ENCODE measurements around the gene GTF2I.
A peak's percentile ranks its signal among the peaks of the same experiment; 100 is the strongest.
"Not testable (repeated sequence)": the region's sequence is repeated elsewhere in the genome, so short reads cannot be mapped to it uniquely, and the experiment has no call there.

GTF2I gene

DNA sequence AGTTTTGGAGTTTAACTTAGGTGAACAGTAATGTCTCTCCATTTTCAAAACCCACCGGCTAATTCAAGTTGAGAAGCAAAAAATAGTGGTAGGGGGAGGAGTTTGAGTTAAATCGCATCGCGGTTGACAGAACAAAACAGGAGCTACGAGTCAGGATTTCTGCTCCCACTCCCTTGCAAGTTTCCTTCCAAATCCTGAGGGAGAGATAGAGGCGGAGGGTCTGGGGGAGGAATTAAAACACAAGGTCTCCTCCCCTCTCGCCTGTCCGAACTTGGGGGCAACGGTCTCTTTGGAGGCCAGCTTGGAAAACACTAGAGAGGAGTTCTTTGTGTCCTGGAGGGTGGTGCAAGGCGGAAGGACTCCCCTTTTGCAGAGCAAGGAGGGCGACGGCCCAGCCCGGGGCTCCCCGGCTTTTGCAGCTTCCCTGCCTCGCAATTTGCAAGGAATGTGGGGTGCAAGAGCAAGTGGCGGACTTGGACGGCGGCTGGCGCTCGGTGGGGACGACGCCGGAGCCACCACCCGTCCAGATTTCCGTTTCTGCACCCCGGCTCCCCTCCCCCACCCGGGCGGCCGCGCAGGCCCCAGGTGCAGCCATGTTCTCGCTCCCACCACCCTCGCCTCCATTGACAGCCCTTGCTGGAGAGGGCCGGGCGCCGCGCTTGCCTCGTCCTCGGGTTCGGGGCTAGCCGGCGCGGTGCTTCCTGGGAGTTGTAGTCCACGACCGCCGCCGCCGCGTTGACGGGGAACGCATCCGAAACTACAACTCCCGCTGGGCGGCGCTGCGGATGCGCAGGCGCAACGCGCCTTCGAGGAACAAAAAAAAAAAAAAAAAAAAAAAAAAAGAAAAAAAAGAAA, 454 bp upstream of the GTF2I start:
- DNase-seq: peak; percentile 99

DNA sequence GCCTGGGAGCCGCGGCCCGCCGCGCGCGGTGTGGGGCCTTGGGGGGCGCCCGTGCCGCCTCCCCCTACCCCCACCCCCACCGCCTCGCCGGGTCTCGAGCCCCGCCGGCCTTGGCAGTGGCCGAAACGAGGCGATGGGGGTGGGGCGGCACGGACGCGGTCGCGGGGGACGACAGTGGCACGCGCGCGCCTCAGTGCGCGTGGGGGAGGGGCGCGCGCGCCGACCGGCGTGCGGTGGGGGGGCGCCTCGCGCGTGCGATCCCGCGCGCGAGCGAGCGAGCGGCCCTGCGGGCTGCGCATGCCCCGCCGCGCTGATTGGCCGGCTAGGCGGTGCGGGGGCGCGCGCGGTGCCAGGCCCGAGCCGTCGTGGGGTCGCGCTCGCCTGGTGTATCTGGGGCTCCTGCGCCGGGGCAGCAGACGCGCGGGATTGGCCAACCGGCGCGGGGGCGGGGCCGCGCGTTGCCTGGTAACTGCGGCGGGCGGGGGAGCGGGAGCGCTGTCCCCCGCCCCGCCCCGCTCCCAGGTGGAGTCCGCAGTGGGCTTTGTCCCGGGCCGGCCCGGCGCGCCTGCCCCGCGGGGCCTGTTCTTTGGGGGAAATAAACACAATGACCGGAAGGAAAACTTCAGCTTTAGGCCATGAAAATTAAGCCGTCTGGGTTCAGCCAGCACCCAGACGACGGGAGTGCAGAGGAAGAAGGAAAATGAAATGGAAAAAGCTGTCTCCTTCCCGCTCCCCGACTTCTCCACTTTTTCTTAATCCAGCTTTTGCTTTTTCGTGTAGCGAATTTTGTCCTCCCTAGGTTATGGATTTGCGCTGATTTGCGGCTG, 873 bp downstream of the GTF2I start:
- peak; percentile 93 for DNase-seq

DNA sequence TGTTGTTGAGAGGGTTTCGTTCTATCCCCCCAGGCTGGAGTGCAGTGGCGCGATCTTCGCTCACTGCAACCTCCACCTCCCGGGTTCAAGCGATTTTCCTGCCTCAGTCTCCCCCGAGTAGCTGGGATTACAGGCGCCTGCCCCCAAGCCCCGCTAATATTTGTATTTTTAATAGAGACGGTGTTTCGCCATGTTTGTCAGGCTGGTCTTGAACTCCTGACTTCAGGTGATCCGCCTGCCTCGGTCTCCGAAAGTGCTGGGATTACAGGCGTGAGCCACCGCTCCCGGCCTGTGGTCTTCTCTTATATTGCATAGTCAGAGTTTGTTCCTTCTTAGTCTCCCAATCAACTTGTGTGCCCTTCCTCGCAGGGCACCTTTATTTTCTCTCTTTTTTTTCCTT, 2.7 kb downstream of the GTF2I start:
- DNase-seq: not testable (repeated sequence)

DNA sequence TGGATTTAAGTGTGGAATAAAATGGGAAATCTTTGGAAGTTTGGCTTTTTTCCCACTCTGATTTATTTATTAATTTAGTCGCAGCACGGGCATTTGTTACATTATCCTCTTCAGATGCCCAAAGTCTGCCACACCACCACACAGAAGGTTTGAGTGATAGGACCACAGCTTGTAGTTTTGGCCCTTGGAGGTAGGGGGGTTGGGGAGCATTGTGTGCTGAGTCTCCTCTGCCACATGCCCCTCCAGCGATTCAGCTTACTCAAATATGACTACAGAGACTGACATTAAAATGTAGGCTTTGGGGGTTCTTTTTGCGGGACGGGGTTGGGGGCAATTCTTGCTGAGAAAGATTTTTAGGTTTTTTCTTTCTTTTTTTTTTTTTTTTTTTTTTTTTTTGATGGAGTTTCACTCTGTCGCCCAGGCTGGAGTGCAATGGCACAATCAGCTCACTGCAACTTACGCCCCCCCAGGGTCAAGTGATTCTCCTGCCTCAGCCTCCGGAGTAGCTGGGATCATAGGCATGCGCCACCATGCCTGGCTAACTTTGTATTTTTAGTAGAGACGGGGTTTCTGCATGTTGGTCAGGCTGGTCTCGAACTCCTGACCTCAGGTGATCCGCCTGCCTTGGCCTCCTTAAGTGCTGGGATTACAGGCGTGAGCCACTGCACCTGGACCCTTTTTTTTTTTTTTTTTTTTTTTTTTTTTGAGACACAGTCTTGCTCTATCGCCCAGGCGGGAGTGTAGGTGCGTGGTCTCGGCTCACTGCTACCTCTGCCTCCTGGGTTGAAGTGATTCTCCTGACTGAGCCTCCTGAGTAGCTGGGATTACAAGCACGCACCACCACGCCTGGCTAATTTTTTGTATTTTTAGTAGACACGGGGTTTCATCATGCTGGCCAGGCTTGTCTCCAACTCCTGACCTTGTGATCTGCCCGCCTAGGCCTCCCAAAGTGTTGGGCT, 4.6 kb downstream of the GTF2I start:
- not testable (repeated sequence) for DNase-seq

DNA sequence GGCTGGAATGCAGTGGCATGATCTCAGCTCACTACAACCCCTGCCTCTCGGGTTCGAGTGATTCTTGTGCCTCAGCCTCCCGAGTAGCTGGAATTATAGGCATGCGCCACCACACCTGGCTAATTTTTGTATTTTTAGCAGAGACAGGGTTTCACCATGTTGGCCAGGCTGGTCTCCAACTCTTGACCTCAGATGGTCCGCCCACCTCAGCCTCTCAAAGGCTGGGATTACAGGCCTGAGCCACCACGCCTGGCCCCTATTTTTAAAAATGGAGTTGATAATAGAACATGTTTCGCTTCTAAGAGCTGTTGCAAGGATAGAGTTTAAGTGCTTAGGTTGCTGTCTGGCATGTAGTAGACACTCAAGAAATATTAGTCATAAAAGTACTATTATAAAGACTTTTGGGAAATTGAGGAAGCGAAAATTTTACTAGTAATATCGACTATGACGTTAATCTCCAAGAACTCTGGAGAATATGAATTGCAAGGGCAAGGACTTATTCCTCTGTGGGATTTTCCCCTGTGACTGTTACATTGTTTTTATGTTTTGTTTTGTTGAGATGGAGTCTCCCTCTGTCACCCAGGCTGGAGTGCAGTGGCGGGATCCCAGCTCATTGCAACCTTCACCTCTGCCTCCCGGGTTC, 7.9 kb downstream of the GTF2I start:
- DNase-seq: no peak

DNA sequence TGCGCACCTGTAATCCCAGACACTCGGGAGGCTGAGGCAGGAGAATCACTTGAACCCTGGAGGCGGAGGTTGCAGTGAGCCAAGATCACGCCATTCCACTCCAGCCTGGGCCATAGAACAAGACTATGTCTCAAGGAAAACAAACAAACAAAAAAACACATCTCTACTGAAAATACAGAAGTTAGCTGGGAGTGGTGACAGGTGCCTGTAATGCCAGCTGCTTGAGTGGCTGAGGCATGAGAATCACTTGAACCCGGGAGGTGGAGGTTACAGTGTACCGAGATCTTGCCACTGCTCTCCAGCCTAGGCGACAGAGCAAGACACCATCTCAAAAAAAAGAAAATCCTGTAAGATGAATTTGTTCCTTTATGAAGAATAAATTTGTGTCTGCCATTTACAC, 9.5 kb downstream of the GTF2I start:
- DNase-seq: not testable (repeated sequence)

DNA sequence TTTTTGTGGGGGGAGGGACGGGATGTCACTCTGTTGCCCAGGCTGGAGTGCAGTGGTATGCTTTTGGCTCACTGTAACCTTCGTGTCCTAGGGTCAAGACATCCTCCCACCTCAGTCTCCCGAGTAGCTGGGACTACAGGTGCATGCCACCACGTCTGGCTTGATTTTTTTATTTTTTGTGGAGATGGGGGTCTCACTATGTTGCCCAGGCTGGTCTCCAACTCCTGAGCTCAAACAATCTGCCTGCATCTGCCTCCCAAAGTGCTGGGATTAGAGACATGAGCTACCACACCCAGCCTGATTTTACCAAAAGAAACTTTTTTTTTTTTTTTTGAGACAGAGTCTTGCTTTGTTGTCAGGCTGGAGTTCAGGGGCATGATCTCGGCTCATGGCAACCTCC, 10.0 kb downstream of the GTF2I start:
- not testable (repeated sequence) for DNase-seq

DNA sequence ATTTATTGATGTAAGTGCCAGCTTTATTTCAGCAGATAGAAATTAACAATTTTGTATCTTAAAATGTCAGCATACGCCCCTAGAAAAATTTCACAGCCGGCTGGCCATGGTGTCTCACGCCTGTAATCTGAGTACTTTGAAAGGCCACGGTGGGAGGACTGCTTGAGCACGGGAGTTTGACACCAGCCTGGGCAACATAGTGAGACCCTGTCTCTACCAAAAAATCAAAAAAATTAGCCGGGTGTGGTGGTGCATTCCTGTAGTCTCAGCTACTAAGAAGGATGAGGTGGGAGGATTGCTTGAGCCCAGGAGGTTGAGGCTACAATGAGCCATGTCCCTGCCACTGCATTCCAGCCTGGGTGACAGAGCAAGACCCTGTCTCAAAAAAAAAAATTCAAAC, 14.1 kb downstream of the GTF2I start:
- no peak for DNase-seq

DNA sequence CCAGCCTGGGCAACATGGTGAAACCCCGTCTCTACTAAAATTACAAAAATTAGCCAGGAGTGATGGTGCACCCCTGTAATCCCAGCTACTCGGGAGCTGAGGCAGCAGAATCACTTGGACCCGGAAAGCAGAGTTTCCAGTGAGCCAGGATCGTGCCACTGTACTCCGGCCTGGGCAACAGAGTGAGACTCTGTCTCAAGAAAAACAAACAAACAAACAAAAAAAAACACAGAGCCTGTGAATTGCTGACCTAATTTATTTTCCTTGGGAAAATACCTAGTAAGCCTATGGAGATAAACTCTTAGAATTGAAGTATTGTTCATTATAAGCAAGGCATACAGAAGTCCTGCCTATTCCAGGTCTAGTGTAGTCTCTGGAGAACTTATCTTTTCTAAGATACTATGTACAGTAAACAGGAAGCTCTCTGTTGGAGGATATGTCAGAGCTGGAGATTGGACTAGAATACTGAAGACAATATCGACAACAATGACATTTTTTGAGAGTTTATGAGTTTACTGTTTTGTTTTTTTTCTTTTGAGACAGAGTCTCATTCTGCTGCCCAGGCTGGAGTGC, 14.9 kb downstream of the GTF2I start:
- no peak for DNase-seq

DNA sequence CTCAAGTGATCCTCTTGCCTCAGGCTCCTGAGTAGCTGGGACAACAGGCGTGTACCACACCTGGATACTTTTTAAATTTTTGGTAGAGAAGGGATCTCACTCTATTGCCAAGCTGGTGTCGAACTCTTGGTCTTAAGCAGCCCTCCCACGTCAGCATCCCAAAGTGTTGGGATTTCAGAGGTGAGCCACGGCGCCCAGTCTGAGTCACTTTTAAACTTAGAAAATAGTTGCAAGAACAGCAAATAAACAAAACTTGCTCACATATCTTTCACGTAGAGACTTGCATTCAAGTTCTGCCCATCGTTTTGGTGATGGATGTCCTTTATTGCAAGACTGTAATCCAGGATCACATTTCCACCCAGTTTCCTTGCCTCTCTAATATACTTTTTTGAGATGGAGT, 16.6 kb downstream of the GTF2I start:
- DNase-seq: no peak

DNA sequence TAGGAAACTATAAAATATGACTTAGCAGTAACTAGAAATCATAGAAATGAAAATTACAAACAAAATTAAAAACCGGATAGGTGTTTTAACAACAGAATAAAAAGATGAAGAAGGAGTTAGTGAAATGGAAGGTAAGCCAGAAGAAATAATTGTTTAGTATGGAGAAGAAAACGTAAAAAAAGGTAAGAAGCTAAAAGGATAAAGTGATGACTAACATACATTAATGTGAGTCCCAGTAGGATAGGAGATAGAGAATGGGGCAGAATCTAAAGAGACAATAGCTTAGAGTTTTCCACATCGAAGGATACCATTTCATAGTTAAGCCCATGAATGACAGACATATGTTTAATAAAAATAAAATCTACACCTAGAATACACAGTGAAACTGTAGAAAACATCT, 25.3 kb downstream of the GTF2I start:
- no peak for DNase-seq

DNA sequence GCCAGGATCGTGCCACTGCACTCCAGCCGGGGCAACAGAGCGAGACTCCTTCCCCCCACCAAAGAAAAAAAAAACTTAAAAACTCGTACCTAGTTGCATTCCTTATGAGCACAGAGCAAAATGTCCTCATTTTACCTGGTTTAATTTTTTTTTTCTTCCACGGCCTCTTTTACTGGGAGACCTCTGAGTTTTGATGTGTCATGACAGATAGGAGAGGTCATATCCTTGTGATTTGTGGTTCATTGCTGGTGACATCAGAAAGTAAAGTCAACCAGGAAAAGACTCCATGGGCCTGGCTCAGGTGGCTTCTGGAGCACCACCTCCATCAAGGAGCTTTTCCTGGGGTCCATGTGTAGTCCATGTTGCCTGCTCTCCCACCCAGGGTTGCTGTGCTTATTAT, 26.3 kb downstream of the GTF2I start:
- DNase-seq: no peak

DNA sequence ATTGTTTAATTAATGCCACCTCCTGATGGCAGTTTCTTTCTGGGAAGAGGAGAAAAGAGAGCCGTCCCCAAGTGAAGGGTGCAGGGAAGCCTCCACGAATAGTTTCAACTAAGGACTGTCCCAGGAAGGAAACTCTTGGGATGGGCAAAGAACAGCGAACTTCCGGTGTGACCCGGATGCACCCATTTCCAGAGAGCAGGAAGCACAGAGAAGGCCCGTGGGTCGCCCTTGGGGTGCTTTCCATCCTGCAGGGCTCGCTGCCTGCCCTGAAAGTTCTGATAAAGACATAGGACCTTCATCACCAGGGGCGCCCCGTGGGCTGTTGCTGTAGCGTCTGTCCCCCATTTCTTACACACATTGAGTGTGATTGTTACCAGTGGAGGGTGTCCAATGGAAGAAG, 27.0 kb downstream of the GTF2I start:
- DNase-seq: no peak

DNA sequence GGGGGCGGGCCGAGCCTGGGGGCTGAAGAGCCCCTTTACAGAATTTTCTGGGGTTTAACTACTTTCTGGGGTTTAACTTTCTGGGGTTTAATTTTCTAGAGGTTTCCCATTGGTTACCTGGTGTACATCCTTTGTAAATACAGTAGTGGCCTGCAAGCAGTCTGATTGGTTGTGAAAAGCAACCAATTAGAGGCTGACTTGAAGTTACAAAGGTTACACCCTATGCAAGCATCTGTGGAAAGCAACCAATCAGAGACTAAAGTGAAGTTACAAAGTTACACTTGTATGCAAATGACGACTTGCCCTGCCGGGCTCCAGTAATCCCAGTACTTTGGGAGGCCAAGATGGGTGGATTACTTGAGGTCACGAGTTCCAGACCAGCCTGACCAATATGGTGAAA, 27.4 kb downstream of the GTF2I start:
- no peak for DNase-seq

DNA sequence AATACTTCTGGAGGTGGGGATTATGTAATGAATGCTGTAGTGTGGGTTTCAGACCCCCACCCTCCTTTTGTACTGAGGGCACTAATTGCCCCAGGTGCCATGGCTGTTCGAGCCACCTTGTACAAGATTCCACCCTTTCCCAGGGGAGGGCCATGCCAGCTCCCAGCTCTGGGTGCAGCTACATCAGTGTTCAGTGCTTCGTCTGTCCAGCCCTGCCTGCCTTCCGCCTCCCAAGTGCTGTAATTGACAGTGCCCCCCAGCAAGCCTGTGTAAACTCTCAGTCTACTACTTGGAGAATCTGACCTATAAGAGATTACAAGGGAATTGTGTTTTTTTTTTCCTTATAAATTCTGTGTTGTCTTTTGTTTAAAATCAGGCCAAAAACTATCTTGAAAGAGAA, 33.0 kb downstream of the GTF2I start:
- no peak for DNase-seq

DNA sequence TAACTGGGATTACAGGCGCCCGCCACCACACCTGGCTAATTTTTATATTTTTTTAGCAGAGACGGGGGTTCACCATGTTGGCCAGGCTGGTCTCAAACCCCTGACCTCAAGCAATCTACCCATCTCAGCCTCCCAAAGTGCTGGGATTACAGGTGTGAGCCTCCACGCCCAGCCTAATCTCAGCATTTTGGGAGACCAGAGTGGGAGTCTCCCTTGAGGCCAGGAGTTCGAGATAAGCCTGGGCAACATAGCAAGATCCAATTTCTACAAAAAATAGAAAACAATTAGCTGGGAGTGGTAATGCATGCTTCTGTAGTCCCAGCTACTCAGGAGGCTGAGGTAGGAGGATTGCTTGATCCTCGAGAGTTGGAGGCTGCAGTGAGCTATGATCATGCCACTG, 46.9 kb downstream of the GTF2I start:
- DNase-seq: not testable (repeated sequence)

DNA sequence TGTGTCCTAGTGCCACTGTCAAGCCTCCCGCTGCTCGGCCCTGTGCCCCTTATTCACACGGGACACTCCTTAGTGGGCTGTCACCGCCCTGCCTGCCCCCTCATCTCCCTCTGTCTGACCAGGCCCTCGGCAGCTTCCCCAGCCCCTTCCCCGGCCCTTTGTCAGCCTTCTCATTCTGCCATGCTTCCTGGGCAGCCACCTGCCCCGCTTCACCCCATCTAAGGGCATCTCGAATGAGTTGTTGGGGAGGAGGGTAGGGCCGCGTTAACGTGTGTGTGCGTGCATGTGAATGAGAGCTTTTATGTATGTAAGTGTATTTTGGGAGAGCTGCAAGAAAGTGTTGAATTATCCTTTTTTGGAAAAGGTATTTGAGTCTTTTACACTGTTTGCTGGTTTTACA, 49.7 kb downstream of the GTF2I start:
- no peak for DNase-seq

DNA sequence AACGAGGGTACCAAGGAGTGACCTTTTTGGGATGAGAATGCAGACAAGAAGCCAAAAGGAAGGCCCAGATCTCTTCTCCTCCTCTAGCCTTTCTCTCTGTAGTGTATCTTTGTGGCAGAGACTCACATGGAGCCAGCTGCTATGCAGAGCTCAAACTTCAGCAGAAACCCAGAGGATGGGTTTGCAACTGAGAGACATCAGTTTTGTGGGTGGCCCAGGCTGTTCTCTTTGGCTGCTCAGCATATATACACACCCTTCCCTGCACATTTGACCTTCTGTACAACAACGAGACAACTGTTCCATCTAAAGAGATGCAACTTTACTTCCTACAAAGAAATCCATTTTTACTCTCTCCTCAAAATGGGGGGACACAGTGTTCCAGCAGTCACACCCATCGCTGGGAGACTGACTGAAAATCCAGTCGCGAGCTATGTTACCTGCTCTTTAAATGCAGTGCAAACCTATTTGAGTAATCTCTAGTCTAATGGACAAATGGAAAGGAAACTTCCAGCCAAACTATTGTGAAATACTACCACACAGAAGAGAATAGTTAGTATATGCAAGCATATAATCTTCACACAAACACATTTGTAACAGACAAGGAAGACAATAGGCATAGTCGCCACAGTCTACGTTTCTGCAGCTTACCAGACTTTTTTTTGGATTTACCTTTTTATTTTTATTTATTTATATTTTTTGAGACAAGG, 51.2 kb downstream of the GTF2I start:
- no peak for DNase-seq

DNA sequence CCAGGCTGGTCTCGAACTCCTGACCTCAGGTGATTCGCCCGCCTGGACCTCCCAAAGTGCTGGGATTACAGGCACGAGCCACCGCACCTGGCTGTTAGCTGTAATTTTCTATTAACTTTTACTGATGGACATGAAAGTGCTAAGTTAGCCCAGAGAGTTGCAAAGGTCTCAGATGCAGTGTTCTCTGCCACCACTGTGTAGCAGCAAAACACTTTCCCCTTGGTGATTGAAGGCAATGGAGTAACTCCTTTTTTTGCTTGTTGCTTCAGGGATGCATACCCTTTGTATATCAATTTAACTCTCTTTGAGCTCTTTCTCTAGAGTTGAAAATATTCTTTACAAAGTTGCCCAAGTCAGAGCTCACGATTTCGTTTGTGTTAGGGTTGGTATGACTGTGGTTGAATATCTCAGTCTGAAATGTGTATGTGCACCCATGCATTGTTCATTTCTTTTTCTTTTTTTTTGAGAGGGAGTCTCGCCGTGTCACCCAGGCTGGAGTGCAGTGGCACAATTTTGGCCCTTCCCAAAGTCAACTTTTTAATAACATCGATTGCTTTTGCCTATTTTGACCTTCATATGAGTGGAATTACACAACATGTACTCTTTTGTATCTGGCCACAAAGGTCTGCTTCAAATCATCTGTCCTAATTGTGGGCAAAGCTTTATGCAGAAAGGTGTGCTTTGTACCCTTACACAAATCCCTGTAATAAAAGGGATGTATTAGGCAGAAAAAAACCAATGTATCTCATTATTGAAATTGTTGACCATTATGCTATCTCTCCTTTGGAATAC, 52.6 kb downstream of the GTF2I start:
- no peak for DNase-seq

DNA sequence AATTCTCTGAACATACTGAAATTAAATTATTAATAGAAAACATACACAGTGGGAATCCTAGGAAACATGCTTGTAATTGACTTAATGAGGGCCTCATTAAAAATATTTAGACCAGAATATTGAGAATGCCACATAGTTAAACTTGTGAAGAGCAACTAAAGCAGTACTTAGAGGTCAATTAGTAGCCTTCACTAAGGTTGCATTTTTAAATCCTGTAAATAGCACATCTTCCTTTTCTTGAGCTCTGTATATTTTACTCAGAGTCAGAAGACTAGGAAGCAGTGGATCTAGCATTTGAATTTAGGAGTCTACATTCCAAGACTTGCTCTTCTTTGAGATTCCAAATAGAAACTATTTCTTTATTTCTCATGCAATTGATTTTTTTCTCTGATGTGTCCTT, 56.0 kb downstream of the GTF2I start:
- no peak for DNase-seq

DNA sequence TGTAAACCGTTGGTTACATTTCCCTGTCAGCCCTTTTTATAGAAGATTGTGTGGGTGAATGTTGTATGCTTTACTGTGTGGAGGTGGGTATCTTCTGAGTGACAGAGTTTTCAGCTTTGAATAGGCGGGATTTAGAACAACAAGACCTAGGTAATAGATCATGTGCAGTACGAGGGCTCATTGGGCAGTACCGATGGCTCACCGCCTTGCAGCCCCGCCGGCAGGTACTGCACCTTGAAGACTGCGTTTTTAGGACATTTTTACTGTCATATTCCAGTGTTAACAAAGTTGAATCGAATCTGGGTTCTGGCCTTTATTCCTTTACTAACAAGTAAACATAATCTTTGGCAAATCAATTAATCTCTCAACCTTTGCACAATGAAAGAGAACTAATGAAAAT, 60.4 kb downstream of the GTF2I start:
- no peak for DNase-seq

Measured in stimulated activated CD4-positive, alpha-beta T cell treated with anti-CD3 and anti-CD28 coated beads, Interleukin-15, amount 100 ng/mL, for 24 hours (primary cell).